ENCODE measurements around the gene MYO10.
"Not testable (repeated sequence)": the region's sequence is repeated elsewhere in the genome, so short reads cannot be mapped to it uniquely, and the experiment has no call there.

MYO10 gene

DNA sequence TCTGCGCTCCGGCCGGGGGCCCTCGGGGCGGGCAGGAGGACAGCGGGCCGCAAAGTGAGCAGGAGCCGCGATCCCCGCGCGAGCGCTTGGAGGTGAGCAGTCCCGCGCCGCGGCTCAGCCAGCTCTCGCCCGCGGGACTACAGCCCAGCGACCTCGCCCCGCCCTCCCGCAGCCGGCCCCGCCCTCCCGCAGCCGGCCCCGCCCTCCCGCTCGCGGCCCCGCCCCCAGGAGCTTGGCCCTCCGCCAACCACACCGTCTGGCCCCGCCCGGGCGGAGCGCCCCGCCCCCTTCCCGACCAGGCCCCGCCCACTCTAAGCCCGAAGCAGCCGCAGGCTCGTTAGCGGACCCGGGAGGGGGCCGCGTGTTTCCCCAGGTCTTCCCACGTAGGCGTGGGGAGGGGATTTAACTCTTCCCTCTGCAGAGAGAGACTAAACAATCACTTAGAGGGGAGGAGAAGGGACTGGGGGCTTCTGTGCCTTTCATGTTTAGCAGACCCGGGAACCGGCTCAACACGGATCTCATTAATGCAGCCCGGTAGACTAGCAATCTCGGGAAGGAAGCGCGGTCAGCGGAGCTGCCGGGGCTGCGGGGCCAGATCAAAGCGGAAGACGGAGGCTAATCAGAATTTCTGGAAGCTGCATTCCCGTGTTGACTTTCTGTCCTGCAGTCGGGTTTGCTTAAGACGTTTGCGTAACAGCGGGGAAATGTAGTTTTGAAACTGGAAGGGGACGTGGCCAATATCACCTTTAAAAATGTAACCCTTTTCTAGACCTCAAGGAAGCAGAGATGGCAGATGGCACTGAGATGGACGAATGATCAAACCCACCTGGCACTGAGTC lies at the start of gene MYO10:
TSS of gene MYO10 (minus strand) at position 139 of the 839 bp plus-strand sequence. CDS start 480 bp downstream, outside the sequence.
- peak; percentile 48 to 56 (median 54) for DNase-seq (ENCODE audit: low read depth in 3 of 3)

DNA sequence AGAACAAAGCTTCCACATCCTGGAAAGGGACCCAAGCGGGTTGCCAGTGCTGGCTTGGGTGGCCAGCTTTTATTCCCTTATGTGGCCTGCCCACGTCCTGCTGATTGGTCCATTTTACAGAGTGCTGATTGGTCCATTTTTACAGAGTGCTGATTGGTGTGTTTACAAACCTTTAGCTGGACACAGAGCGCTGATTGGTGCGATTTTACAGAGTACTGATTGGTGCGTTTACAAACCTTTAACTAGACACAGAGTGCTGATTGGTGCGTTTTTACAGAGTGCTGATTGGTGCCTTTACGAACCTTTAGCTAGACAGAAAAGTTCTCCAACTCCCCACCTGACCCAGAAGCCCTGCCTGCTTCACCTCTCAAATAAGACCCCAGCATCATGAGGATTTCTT lies 49.2 kb upstream of the MYO10 start:
- DNase-seq (ENCODE audit: low read depth in 3 of 3) = not testable (repeated sequence)

DNA sequence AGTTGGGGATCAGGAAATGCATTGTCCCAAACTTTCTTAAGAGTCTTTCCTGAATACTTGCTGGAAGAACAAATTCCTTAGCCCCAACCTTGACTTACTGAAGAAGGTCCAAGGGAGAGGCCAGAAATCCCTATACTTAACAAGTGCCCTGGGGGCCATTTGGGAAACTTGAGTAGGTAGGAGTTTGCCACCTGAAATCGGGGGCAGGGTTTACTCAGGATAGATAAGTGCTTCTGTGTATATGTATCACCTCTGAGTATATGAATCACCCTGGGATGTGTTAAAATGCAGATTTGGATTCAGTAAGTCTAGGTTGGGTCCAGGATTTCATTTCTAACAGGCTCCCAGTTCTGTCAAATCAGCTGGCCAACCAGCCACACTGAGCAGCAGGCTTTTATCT lies 47.9 kb upstream of the MYO10 start:
- no peak for DNase-seq (ENCODE audit: low read depth in 3 of 3)

DNA sequence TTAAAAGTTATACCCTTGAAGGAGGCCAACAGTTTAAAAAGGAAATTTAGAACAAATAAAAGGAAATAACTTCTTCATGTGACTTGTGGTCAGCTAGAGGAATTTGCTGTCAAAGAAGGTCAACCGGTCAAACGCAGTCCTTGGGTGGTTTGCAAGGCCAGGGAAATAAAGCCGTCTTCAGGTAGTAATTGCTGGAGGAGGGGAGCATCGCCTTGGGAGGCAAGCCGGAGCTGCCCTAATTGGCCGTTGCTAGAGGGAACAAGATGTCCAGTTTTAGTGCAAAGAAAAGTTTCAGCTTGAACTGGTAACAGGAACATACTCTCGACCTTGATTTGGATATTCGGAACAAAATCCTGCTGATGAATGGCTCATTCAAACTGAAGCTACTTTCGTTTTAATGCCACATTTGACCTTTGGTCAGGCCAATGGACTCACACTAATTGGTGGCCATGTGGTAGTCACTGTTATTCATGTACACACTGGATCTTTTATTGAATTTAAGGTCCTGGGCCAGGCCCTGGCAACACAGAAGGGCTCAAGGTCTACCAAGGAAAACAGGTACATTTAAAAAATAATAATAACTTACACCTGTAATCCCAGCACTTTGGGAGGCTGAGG lies 47.0 kb upstream of the MYO10 start:
- no peak for DNase-seq (ENCODE audit: low read depth in 3 of 3)

DNA sequence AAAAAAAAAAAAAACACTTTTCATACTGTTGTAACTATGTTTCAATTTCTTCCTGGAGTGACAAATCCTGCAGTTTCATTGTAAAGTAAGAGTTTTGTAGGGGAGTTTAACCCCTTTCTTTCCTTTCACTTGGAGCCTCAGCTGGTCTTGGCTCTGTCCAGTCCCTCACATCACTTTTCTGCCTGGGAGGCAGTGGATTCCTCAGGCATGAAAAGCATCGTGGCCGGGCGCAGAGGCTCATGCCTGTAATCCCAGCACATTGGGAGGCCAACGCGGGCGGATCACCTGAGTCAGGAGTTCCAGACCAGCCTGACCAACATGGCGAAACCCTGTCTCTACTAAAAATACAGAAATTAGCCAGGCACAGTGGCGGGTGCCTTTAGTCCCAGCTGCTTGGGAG lies 45.6 kb upstream of the MYO10 start:
- DNase-seq (ENCODE audit: low read depth in 3 of 3) = no peak

DNA sequence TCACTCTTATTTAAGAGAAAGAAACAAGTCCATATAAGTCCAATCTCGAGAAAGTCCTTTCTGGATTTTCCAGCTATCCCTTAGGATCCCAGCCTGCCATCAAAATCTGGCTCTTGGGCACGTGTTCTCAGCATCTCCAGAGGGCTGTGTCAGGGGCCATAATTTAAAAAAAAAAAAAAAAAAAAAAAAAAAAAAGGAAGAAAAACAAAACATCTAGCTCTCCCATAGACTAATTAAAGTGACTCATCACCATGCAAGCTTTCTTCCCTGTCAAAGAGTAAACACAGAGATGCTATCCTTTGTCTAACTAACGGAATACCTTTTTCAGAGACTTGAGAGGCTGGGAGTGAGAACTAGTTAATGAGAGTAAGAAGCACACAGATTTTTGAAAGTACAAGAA lies 44.9 kb upstream of the MYO10 start:
- no peak for DNase-seq (ENCODE audit: low read depth in 3 of 3)

GRCh38 chr5:16978296-16978695 lies 42.2 kb upstream of the MYO10 start:
- no peak for DNase-seq (ENCODE audit: low read depth in 3 of 3)

- no peak for DNase-seq (ENCODE audit: low read depth in 3 of 3)
Observed at GRCh38 chr5:16976625-16977008, 40.5 kb upstream of the MYO10 start.

- DNase-seq (ENCODE audit: low read depth in 3 of 3) = no peak
Observed at GRCh38 chr5:16975950-16976624, 40.0 kb upstream of the MYO10 start.

GRCh38 chr5:16974981-16975380 lies 38.9 kb upstream of the MYO10 start:
- no peak for DNase-seq (ENCODE audit: low read depth in 3 of 3)

DNA sequence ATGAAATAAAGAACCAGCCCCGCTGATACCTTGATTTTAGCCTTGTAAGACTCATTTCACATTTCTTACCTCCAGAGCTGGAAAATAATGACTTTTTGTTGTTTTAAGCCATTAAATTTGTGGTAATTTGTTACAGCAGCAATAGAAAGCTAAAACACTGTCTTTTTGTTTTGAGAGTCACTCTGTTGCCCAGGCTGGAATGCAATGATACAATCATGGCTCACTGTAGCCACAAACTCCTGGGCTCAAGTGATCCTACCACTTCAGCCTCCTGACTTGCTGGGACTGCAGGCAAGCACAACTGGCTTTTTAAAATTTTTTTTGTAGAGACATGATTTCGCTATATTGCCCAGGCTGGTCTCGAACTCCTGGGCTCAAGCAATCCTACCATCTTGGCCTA lies 34.7 kb upstream of the MYO10 start:
- DNase-seq (ENCODE audit: low read depth in 3 of 3) = no peak

DNA sequence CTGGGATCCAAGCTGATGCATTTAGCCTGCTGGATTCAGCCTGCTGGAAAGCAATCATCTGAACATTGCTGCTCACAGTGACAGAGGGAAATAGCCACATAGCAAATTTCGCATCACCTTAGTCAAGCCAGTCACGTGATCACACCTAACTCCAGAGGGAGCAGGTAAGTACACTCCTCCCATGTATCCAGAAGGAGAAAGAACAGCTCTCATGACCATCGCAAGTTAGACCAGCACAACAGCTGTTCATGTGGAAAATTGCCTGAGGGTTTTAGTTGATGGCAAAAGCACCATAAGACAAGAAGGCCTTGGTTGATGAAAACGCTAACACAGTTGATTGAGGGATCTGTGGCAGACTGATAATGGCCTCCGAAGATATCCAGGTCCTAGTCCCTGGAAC lies 34.2 kb upstream of the MYO10 start:
- no peak for DNase-seq (ENCODE audit: low read depth in 3 of 3)

- no peak for DNase-seq (ENCODE audit: low read depth in 3 of 3)
Observed at GRCh38 chr5:16965581-16965980, 29.5 kb upstream of the MYO10 start.

DNA sequence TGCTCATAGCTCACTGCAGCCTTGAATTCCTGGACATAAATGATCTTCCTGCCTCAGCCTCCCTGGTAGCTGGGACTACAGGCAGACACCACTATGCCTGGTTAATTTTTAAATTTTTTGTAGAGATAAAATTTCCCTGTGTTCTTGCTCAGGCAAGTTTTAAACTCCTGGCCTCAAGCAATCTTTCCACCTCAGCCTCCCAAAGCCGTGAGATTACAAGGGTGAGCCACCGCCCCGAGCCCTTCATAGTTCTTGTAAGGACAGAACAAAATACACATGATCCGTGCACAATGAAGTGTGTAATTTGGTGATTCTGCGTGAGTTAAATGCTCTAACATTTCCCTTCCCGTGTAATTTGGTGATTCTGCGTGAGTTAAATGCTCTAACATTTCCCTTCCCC lies 27.7 kb upstream of the MYO10 start:
- DNase-seq (ENCODE audit: low read depth in 3 of 3) = no peak

GRCh38 chr5:16961131-16961530 lies 25.0 kb upstream of the MYO10 start:
- no peak for DNase-seq (ENCODE audit: low read depth in 3 of 3)

GRCh38 chr5:16957304-16958196 lies 21.5 kb upstream of the MYO10 start:
- no peak for DNase-seq (ENCODE audit: low read depth in 3 of 3)

DNA sequence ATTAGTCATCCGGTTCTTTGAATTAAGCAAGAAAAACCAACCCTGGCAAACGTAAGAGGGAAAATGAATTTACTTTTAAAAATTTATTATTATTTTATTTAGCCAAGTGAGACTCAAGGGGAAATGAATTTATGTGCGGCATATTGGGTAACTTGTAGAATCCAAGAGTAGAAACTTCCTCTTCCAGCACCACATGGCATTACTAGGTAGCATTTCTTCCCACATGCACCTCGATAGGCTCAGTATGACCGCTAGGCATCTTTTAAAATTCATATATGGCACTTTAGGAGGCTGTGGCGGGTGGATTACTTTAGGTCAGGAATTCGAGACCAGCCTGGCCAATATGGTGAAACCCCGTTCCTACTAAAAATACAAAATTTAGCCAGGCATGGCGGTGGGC lies 17.6 kb upstream of the MYO10 start:
- no peak for DNase-seq (ENCODE audit: low read depth in 3 of 3)

DNA sequence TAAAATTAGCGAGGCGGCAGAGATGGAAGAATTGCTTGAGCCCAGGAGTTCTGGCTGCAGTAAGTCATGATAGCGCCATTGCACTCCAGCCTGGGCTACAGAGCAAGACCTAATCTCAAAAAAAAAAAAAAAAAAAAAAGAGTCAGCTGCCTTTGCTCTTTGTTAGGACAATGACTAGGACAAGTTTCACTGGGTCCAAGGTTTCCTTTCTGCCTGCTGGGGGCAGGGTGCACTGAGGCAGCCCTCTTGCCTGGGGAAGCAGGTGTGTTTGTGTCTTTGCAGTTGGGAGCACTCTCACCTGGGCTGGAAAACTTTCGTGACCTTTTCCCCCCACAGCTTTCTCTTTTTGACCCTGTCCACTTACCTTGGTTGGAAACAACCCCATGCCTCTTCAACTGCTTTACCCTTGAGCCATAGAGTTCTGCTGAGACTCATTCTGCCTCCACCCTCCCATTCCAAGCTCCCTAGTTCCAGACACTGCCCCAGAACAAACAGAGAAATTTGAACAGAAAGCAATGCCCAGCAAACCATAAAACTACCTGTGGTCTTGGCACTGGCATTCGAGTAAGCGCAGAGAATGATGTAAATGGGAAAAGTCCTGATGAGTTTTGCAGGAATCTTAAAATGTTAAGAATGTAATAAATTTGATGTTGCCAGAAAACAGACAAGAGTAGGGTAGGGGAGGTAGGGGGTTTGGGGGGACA lies 17.0 kb upstream of the MYO10 start:
- DNase-seq (ENCODE audit: low read depth in 3 of 3) = no peak

- DNase-seq (ENCODE audit: low read depth in 3 of 3) = no peak
Observed at GRCh38 chr5:16946725-16947124, 10.6 kb upstream of the MYO10 start.

DNA sequence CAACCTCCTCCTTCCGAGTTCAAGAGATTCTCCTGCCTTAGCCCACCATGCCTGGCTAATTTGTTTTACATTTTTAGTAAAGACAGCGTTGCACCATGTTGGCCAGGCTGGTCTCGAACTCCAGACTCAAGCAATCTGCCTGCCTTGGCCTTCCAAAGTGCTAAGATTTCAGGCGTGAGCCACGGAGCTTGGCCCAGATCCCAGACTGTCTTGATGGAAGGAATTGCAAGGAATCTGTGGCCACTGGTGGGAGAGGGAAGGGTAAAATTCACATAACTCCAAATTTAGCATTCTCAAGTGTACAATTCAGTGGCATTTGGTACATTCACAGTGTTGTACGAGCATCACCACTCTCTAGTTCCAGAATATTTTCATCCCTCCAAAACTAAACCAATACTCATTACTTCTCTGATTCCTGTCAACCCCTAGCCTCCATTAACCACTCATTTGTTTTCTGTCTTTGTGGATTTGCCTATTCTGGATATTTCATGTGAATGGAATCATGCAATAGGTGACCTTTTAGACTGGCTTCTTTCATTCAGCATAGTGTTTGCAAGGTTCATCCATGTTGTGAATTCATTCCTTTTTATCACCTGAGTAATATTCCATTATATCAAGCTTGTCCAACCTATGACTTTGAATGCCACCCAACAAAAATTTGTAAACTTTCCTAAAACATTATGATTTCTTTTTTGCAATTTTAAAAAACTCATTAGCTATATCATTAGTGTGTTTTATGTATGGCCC lies 8.9 kb upstream of the MYO10 start:
- DNase-seq (ENCODE audit: low read depth in 3 of 3) = no peak

All from stimulated activated CD4-positive, alpha-beta T cell treated with anti-CD3 and anti-CD28 coated beads, TNF-alpha, amount 100 ng/mL, for 48 hours (primary cell).